ENCODE data around the gene TECTA.

Gene TECTA

DNA sequence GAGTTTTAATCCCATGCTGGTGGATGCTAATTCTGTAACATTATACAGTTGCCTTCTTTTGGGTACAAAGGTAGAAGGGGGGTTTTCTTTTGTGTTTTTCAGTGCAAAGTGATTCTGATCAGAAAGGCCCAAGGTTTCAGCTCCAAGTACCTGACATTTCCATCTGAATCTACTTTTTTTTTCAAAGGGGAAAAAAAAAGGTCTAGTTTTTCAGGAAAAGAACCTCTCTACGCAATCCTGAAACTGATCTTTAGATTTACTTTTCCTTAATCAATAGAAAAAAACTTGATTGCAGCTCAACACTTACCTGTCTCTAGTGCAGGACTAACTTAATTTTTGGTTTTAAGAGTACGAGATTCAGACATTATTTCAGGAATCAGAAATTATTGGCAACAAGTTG is at the start of gene TECTA:
TECTA (plus strand) TSS at position 301 of the 400 bp plus-strand sequence. CDS start 1,423 bp downstream, outside the sequence.
- DNase-seq (ENCODE audit: low read depth, low spot score) = no peak

DNA sequence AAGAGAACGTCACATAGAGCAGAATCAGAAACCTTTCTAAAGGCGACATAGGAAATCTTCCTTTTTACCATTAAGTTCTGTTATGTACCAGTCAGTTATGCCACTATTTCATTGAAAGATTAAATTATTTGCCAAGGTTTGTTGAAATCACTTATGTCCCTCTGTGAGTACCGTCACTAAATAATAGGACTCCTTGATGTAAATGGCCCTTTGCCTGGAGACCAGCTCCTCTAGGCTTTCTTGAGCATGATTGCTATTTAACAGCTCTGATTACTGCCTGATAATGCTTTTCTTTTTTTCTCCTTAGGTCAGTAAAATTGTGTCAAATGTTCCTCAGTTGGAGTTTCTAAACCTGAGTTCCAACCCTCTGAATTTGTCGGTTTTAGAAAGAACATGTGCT is 47.8 kb upstream of the TECTA start:
- DNase-seq (ENCODE audit: low read depth, low spot score) = no peak

DNA sequence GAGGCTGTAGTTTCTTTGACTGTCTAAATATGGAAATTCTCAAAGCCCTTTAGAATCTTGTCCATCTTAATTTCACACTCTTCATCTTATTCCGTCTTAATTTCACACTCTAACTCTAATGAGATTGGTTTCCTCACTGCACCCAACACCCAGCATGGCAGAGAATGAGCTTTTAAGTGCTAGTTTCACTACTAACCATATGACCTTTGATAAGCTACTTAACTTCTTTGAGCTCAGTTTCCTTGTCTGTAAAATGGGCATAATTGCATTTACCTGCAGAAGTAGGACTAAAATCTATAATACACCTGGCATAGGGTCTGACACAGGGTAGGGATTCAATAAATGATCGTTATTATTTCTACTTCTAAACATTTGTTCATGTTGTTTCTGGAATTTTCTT is 46.8 kb upstream of the TECTA start:
- no peak for DNase-seq (ENCODE audit: low read depth, low spot score)

- DNase-seq (ENCODE audit: low read depth, low spot score) = no peak
Measured at GRCh38 chr11:121055076-121055475, 46.0 kb upstream of the TECTA start.

GRCh38 chr11:121057922-121058321 is 43.1 kb upstream of the TECTA start:
- no peak for DNase-seq (ENCODE audit: low read depth, low spot score)

DNA sequence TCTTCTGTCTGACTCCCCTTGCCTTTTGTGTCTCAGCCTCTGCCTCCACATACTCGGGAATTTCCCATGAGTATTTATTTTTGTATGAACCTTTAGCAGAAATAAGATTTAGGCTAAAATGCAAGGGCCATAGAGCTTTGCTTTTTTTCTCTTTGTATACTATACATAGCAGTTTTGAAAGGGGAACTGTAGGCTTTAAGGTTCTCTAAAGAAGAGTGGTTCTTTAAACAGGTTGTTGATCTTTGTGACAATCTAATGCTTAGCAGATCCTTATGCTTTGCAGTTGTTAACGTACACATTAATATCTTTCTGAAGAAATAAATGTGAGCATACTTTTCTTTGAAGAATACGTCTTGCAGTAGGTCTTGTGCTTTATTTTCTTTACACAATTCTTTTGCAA is 42.1 kb upstream of the TECTA start:
- DNase-seq (ENCODE audit: low read depth, low spot score) = no peak

DNA sequence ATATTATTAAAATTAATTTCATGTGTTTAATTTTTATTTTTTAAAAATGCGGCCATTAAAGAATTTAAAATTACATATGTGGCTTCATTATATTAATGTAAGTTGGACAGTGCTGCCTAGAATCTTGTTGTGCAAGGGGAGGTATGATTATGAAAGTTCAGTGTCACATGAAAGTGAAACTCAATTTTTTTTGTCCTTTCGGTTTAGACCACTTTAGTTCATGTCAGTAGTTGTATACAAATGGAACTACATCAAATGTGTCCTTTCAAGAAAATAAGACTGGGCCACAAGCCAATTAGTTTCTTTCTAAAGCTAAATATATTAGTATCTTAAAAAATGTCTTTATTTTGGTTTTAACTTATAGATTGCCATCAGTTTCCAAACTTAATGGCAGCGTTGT is 41.4 kb upstream of the TECTA start:
- DNase-seq (ENCODE audit: low read depth, low spot score) = no peak

- DNase-seq (ENCODE audit: low read depth, low spot score) = no peak
Measured at GRCh38 chr11:121063728-121064127, 37.3 kb upstream of the TECTA start.

DNA sequence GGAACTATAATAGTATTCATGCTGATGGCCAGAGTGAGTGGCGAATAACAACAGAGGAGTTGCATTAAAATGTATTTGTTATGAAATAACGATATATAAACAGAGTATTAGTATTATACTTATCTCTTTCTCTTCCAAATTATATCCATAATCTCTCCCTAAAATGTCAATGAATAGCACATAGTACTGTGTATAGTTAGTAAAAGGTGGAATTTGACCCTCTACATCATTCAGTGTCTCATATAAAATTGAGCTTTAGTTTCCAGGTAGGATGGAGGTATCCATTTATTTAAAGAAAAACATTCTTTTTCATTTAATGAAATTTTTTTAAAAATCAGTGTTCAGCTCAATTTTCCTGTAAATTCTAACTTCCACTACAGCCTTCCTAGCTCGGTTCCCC is 34.4 kb upstream of the TECTA start:
- no peak for DNase-seq (ENCODE audit: low read depth, low spot score)

- no peak for DNase-seq (ENCODE audit: low read depth, low spot score)
Measured at GRCh38 chr11:121067026-121067425, 34.0 kb upstream of the TECTA start.

DNA sequence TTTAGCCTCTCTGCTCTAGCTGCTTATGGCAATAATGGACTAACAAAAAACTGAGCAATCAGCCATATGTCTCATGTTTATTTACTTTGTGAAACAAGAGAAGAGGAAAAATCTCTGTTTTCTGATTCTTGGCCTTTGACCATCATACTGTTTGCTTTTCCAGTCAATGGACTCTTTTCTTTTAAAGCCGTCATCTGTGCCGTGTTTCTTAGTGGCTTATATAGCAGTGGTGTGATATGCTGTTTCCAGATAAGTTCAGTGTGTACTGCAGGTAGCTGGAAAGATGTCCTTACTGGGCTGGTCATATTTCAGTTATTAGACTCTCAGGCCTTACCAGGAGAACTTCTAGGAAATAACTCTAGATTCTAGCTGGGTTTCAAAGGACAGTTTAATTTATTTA is 33.6 kb upstream of the TECTA start:
- no peak for DNase-seq (ENCODE audit: low read depth, low spot score)

DNA sequence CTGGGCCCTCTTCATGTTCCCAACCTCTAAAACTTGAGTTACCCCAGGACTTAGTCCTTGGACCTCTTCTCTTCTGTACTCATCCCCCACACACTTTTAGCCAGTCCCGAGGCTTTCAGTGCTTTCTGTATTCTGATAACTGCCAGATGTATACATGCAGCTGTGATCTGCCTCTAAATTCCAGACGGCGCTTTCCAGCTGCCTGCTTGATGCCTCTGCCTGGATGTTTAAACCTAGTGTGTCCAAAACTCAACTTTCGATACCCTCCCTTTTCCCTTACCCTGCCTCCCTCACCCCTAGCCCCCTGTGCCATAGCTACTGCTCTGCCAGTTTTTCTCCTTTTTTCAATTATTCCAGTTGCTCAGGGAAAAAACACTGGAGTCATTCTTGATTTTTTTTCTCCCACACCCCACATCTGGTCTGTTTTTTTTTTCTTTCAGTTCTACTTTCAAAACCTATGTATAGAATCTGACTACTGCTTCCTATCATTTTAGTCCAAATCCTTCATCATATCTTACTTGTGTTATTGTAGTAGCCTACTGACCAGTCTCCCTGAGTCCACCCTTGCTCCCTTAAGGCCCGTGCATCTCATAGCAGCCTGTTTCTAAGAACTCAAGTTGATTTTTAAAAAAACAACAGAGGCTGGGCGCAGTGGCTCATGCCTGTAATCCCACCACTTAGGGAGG is 32.9 kb upstream of the TECTA start:
- no peak for DNase-seq (ENCODE audit: low read depth, low spot score)

- no peak for DNase-seq (ENCODE audit: low read depth, low spot score)
Measured at GRCh38 chr11:121068787-121069186, 32.3 kb upstream of the TECTA start.

DNA sequence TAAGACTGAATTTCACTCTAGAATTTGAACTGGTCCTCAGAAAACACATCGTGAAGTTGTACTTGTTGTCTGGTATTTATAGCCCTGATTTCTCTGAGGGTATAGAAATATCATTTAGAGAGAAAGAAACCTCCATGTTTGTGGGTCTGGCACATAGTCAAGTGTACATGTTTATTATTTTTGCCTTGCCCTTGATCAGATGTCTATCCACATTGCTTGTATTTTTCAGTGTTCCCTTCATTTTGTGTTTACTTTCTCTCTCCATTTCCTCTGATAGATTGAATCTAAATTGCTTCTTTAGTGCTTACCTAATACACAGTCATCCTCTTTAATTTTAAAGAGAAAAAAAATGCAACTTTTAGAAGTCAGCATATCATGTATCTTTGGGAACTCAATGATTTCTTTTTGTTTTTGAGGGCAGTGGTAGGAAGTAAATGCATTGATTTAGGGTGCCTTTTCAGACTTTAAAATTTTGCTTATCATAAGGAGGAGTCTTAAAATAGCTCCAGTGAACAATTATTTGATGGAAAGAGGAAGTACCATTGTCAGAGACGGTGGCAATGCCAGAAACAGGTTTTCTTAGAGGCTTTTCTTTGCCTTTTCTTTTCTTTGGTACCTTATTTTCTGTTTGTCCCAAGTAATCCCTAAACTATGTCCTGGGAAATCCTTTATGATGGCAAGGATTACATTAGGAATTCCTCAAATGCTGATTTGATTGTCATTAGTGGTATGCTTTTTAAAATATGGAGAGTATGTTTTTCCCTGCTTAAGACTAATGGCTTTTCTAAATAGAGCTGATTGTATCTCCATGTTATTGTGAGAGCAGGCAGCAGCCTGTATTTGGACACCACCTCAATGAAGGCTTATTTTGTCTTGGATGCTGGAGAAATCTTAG is 29.8 kb upstream of the TECTA start:
- no peak for DNase-seq (ENCODE audit: low read depth, low spot score)

- DNase-seq (ENCODE audit: low read depth, low spot score) = peak; percentile 46
Measured at GRCh38 chr11:121071846-121072450, 29.1 kb upstream of the TECTA start.

GRCh38 chr11:121081321-121081720 is 19.7 kb upstream of the TECTA start:
- no peak for DNase-seq (ENCODE audit: low read depth, low spot score)

- no peak for DNase-seq (ENCODE audit: low read depth, low spot score)
Measured at GRCh38 chr11:121082219-121082618, 18.8 kb upstream of the TECTA start.

DNA sequence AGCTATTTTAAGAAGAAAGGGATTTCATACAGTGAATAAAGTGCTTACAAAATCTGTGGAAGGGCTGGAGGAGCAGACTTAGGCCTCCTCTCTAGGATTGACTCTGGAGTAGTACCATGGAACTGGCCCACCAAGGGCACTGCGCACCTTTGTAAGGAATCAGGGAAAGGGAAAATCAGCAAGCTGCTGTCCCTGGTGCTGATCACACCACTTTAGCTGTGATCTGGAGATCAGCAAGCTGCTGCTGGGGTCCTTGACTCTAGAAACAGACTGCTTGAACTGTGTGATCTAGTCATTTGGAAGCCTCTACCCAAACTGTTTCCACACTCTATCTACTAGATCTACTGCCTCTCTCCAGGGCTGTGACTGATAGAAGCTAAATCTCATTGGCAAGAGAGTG is 18.4 kb upstream of the TECTA start:
- peak; percentile 46 for DNase-seq (ENCODE audit: low read depth, low spot score)

DNA sequence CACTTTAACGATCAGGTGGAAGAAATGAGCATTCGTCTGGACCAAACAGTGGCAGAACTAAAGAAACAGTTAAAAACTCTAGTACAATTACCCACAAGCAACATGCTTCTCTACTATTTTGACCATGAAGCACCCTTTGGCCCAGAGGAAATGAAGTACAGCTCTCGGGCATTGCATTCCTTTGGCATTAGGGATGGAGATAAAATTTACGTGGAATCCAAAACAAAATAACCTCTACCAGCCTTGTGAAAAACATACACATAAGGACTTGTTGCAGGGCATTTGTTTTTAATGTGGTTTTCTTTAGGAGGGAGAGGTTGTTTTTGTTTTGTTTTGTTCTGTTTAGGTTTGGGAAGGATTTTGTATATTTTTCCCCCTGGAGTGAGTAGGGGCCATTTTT is 14.2 kb upstream of the TECTA start:
- no peak for DNase-seq (ENCODE audit: low read depth, low spot score)

DNA sequence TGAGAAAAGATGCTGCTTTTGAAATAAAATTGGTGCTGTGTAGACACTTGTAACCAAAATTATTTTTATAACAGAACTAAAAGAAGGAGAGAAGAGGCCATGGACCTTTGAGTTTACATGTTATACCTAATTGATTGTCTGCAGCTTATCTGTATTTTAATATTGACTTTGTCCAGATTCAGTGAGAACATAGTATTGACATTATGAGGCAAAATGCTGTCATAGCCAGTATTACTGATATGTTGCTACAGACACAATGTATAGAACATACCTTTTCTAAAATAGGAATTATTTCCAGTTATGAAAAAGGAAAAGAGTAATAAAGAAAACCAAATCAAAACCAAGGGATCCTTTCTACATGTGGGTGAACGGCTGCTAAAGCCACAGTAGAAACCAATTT is 11.5 kb upstream of the TECTA start:
- DNase-seq (ENCODE audit: low read depth, low spot score) = no peak

DNA sequence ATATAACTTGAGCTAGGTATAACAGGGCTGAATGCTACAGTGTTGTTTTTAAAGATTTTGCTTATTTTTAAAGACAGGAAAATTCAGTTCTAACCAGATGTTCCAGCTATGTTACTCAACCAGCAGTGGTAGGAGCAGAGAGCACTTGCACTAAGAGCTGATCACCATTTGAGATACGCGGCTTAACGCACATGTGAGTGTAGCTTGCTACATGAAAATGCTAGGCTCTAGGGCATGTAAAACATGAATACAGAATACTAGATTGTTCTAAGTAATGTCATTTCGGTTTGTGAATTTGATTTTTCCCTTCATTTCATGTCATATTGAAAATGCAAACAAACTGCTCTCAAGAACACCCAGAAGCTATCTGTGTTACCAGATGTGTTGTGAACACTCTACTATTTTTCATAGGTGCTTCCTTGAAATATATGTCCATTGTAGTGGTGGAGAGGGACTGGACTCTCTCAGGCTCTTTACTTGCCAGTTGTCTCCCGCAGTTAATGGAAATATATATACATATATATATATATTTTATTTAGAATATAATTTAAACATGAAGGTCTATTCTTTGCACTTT is 10.8 kb upstream of the TECTA start:
- no peak for DNase-seq (ENCODE audit: low read depth, low spot score)

DNA sequence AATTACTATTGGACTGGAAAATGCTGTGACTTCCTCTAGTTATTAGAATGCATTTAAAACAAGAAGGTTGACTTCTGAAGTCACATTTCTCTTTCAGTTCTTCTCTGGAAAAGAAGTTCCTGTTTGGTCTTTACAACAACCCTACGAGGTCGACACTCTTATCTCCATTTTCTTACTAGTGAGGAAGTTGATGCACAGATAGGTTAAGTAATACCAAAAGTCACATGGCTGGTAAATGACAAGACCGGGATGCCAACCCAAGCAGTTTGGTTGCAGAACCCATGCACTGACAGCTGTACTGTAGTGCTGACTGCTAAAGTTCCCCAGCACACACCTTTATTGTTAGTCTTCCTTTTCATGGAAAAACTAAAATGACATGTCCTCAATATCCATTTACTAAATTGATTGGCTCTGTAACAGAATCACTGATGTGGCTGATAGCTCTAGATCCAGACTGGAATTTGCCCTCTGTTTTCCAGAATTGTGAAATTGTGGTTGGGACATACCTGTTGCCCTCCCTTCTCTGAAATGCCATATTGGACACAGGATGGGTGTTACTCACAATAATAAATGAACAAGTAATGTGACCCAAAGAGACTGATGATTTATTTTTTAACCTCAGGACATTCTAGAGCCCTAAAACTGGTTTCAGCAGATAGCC is 9.4 kb upstream of the TECTA start:
- no peak for DNase-seq (ENCODE audit: low read depth, low spot score)

Data from ELF-1 (cell line).